ENCODE measurements around the gene CCR5.
"Not testable (repeated sequence)": the region's sequence is repeated elsewhere in the genome, so short reads cannot be mapped to it uniquely, and the experiment has no call there.

The CCR5 gene

DNA sequence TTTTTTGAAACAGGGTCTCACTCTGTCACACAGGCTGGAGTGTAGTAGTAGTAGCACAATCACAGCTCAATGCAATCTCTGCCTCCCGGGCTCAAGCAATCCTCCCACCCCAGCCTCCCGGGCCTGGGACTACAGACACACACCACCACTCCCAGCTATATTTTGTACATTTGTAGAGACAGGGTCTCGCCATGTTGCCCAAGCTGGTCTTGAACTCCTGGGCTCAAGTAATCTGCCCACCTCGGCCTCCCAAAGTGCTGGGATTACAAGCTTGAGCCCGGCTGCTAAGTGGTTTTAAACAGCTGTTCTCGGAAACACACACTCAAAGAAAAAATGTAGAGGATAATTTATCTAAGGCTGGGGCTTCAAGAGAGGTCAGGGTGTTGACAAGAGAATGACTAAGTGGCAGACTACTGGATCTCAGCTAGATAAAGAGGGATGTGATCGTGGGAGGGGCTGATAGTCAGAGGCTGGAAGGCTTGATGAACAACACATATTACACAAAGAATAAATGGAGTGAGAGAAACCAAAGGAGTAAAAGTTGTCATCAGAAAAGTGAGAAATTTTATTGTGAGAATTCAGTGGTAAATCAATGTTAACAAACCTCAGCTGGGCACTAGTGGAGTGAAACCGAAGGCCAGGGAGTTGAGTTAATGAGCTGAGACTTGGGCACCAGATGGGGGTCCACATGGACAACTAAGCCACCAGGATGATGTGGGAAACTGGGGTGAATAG, 29.4 kb downstream of the CCR5 start:
- no peak overlapping the region for H3K14ac ChIP-seq (ENCODE audit: low read length in 2 of 2)
- peak overlapping the region in 1 of 2 experiments; percentile 49 for H3K23ac ChIP-seq (ENCODE audit: low read length in 2 of 2)
- H3K4ac ChIP-seq (ENCODE audit: low read depth in 1 of 2, low read length in 2 of 2), result no peak overlapping the region
- H2BK120ac ChIP-seq (ENCODE audit: low read depth, low read length), result no peak overlapping the region
- 33% methylated on average over 8 of the region's 8 CpGs for WGBS
- H3K4me3 ChIP-seq (ENCODE audit: insufficient read depth in 1 of 2, low read depth in 1 of 2, low read length in 2 of 2), result no peak overlapping the region
- H3K27ac ChIP-seq (ENCODE audit: low read length, poor library complexity, severe bottlenecking), result no peak overlapping the region
- H3K79me1 ChIP-seq (replicated peaks; ENCODE audit: low read length, poor library complexity, severe bottlenecking), result no peaks in the 10 kb centered on the region
- H3K4me1 ChIP-seq (ENCODE audit: control insufficient read depth, insufficient read depth, low read depth, low read length), result no peaks in the 10 kb centered on the region
- no peak overlapping the region for H2BK12ac ChIP-seq (ENCODE audit: low read length in 2 of 2)
- no peak overlapping the region for H4K91ac ChIP-seq (ENCODE audit: low read length)
- peaks cover 7 to 31% of the 10 kb centered on the region in 2 experiments for H3K27me3 ChIP-seq (ENCODE audit: control insufficient read depth in 1 of 2, insufficient read depth in 1 of 2, low read length in 2 of 2)
- no peak overlapping the region for H2BK15ac ChIP-seq (ENCODE audit: low read depth, poor library complexity, severe bottlenecking)
- H4K8ac ChIP-seq (ENCODE audit: low read length), result no peak overlapping the region
- H3K9ac ChIP-seq (ENCODE audit: low read length), result no peak overlapping the region
- H3K18ac ChIP-seq (ENCODE audit: low read depth in 1 of 2, low read length in 2 of 2), result no peak overlapping the region
- H2BK5ac ChIP-seq (ENCODE audit: low read depth, low read length, poor library complexity, severe bottlenecking), result no peak overlapping the region
- no peak overlapping the region for H2AK5ac ChIP-seq (ENCODE audit: low read length, severe bottlenecking)
- no peaks in the 10 kb centered on the region for H3K9me3 ChIP-seq (ENCODE audit: control insufficient read depth, low read length)
- no peaks in the 10 kb centered on the region for H3K36me3 ChIP-seq (ENCODE audit: control insufficient read depth in 1 of 2, insufficient read depth in 2 of 2, low read depth in 1 of 2, low read length in 2 of 2)
- DNase-seq, result peak; percentile 79
- no peak overlapping the region for H3K4me2 ChIP-seq (ENCODE audit: low read length, poor library complexity, severe bottlenecking)
- no peak overlapping the region for H2AFZ ChIP-seq (ENCODE audit: low read depth, low read length)

- no peaks in the 10 kb centered on the region for H3K36me3 ChIP-seq (ENCODE audit: control insufficient read depth in 1 of 2, insufficient read depth in 2 of 2, low read depth in 1 of 2, low read length in 2 of 2)
- H4K91ac ChIP-seq (ENCODE audit: low read length), result no peak overlapping the region
- no peak overlapping the region for H3K4me2 ChIP-seq (ENCODE audit: low read length, poor library complexity, severe bottlenecking)
- H2AK5ac ChIP-seq (ENCODE audit: low read length, severe bottlenecking), result no peak overlapping the region
- no peak overlapping the region for H2BK120ac ChIP-seq (ENCODE audit: low read depth, low read length)
- no peaks in the 10 kb centered on the region for H3K4me1 ChIP-seq (ENCODE audit: control insufficient read depth, insufficient read depth, low read depth, low read length)
- no peak overlapping the region for H3K27ac ChIP-seq (ENCODE audit: low read length, poor library complexity, severe bottlenecking)
- peaks cover under 1 to 26% of the 10 kb centered on the region in 2 experiments for H3K27me3 ChIP-seq (ENCODE audit: control insufficient read depth in 1 of 2, insufficient read depth in 1 of 2, low read length in 2 of 2)
- no peak overlapping the region for H3K23ac ChIP-seq (ENCODE audit: low read length in 2 of 2)
- WGBS, result 92% methylated on average over 5 of the region's 5 CpGs
- no peaks in the 10 kb centered on the region for H3K79me1 ChIP-seq (replicated peaks; ENCODE audit: low read length, poor library complexity, severe bottlenecking)
- no peak overlapping the region for H2BK5ac ChIP-seq (ENCODE audit: low read depth, low read length, poor library complexity, severe bottlenecking)
- DNase-seq, result no peak
- no peak overlapping the region for H3K14ac ChIP-seq (ENCODE audit: low read length in 2 of 2)
- no peaks in the 10 kb centered on the region for H3K9me3 ChIP-seq (ENCODE audit: control insufficient read depth, low read length)
- no peak overlapping the region for H3K4me3 ChIP-seq (ENCODE audit: insufficient read depth in 1 of 2, low read depth in 1 of 2, low read length in 2 of 2)
- H2BK12ac ChIP-seq (ENCODE audit: low read length in 2 of 2), result no peak overlapping the region
- H2BK15ac ChIP-seq (ENCODE audit: low read depth, poor library complexity, severe bottlenecking), result no peak overlapping the region
- no peak overlapping the region for H3K4ac ChIP-seq (ENCODE audit: low read depth in 1 of 2, low read length in 2 of 2)
- no peak overlapping the region for H2AFZ ChIP-seq (ENCODE audit: low read depth, low read length)
- H3K18ac ChIP-seq (ENCODE audit: low read depth in 1 of 2, low read length in 2 of 2), result no peak overlapping the region
- no peak overlapping the region for H3K9ac ChIP-seq (ENCODE audit: low read length)
- H4K8ac ChIP-seq (ENCODE audit: low read length), result no peak overlapping the region
Observed at GRCh38 chr3:46400846-46401245, 30.1 kb downstream of the CCR5 start.

- Histone ChIP-seq H4K8ac (ENCODE audit: low read length) (no peak overlapping the region), H3K14ac (ENCODE audit: low read length in 2 of 2) (peak overlapping the region in 1 of 2 experiments; percentile 51)
- WGBS, result 100% methylated on average over 1 of the region's 2 CpGs
Observed at GRCh38 chr3:46401579-46401978, 30.8 kb downstream of the CCR5 start.

DNA sequence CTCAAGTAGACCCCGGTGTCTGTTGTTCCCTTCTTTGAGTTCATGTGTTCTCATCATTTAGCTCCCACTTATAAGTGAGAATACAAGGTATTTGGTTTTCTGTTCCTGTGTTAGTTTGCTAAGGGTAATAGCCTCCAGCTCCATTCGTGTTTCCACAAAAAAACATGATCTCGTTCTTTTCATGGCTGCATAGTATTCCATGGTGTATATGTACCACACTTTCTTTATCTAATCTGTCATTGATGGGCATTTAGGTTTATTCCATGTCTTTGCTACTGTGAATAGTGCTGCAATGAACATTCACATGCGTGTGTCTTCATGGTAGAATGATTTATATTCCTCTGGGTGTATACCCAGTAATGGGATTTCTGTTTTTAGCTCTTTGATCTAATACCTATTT, 32.2 kb downstream of the CCR5 start:
- not testable (repeated sequence) for H2BK5ac ChIP-seq (ENCODE audit: low read depth, low read length, poor library complexity, severe bottlenecking); H2AK5ac ChIP-seq (ENCODE audit: low read length, severe bottlenecking); H3K23ac ChIP-seq (ENCODE audit: low read length in 2 of 2); H3K18ac ChIP-seq (ENCODE audit: low read depth in 1 of 2, low read length in 2 of 2); H3K27ac ChIP-seq (ENCODE audit: low read length, poor library complexity, severe bottlenecking); H3K14ac ChIP-seq (ENCODE audit: low read length in 2 of 2); H2BK12ac ChIP-seq (ENCODE audit: low read length in 2 of 2); H3K4me3 ChIP-seq (ENCODE audit: insufficient read depth in 1 of 2, low read depth in 1 of 2, low read length in 2 of 2); H2AFZ ChIP-seq (ENCODE audit: low read depth, low read length); H3K9ac ChIP-seq (ENCODE audit: low read length); H4K91ac ChIP-seq (ENCODE audit: low read length); H3K9me3 ChIP-seq (ENCODE audit: control insufficient read depth, low read length); H4K8ac ChIP-seq (ENCODE audit: low read length); H3K36me3 ChIP-seq (ENCODE audit: control insufficient read depth in 1 of 2, insufficient read depth in 2 of 2, low read depth in 1 of 2, low read length in 2 of 2); H2BK15ac ChIP-seq (ENCODE audit: low read depth, poor library complexity, severe bottlenecking); H2BK120ac ChIP-seq (ENCODE audit: low read depth, low read length); H3K4me1 ChIP-seq (ENCODE audit: control insufficient read depth, insufficient read depth, low read depth, low read length); H3K27me3 ChIP-seq (ENCODE audit: control insufficient read depth in 1 of 2, insufficient read depth in 1 of 2, low read length in 2 of 2); DNase-seq; H3K79me1 ChIP-seq (replicated peaks; ENCODE audit: low read length, poor library complexity, severe bottlenecking); H3K4ac ChIP-seq (ENCODE audit: low read depth in 1 of 2, low read length in 2 of 2); H3K4me2 ChIP-seq (ENCODE audit: low read length, poor library complexity, severe bottlenecking)
- WGBS, result 100% methylated on average over 1 of the region's 4 CpGs

More at GRCh38 chr3:46401579-46401978, 30.8 kb downstream of the CCR5 start:
- peak overlapping the region in 1 of 2 experiments; percentile 57 for H2BK12ac ChIP-seq (ENCODE audit: low read length in 2 of 2)
- no peak overlapping the region for H3K18ac ChIP-seq (ENCODE audit: low read depth in 1 of 2, low read length in 2 of 2)
- H2AFZ ChIP-seq (ENCODE audit: low read depth, low read length), result no peak overlapping the region
- H3K27ac ChIP-seq (ENCODE audit: low read length, poor library complexity, severe bottlenecking), result no peak overlapping the region
- no peak overlapping the region for H2BK120ac ChIP-seq (ENCODE audit: low read depth, low read length)
- H2BK5ac ChIP-seq (ENCODE audit: low read depth, low read length, poor library complexity, severe bottlenecking), result no peak overlapping the region
- H3K4ac ChIP-seq (ENCODE audit: low read depth in 1 of 2, low read length in 2 of 2), result no peak overlapping the region
- peaks cover 0 to 21% of the 10 kb centered on the region in 2 experiments for H3K27me3 ChIP-seq (ENCODE audit: control insufficient read depth in 1 of 2, insufficient read depth in 1 of 2, low read length in 2 of 2)
- no peak overlapping the region for H3K9ac ChIP-seq (ENCODE audit: low read length)
- no peak overlapping the region for H2BK15ac ChIP-seq (ENCODE audit: low read depth, poor library complexity, severe bottlenecking)
- no peaks in the 10 kb centered on the region for H3K36me3 ChIP-seq (ENCODE audit: control insufficient read depth in 1 of 2, insufficient read depth in 2 of 2, low read depth in 1 of 2, low read length in 2 of 2)
- H3K79me1 ChIP-seq (replicated peaks; ENCODE audit: low read length, poor library complexity, severe bottlenecking), result no peaks in the 10 kb centered on the region
- no peak overlapping the region for H3K4me3 ChIP-seq (ENCODE audit: insufficient read depth in 1 of 2, low read depth in 1 of 2, low read length in 2 of 2)
- DNase-seq, result no peak
- no peak overlapping the region for H2AK5ac ChIP-seq (ENCODE audit: low read length, severe bottlenecking)
- no peak overlapping the region for H3K23ac ChIP-seq (ENCODE audit: low read length in 2 of 2)
- no peak overlapping the region for H3K4me2 ChIP-seq (ENCODE audit: low read length, poor library complexity, severe bottlenecking)
- no peaks in the 10 kb centered on the region for H3K9me3 ChIP-seq (ENCODE audit: control insufficient read depth, low read length)
- H4K91ac ChIP-seq (ENCODE audit: low read length), result no peak overlapping the region
- H3K4me1 ChIP-seq (ENCODE audit: control insufficient read depth, insufficient read depth, low read depth, low read length), result peaks cover 2% of the 10 kb centered on the region

Data from mesenchymal stem cell (in vitro differentiated cells and primary cell).